ENCODE results near the gene MBD6. TPM values are rescaled to one million over a fixed set of nuclear protein-coding genes. Genes with fewer than 3 reads are reported as not detected.

Gene MBD6
- total RNA-seq, 2 donors from 2014 or later, result 12.5 to 14.4 TPM

GRCh38 chr12:57550641-57551549, 28.3 kb downstream of the MBD6 start:
- Histone ChIP-seq H3K4me1 (peaks cover 0 to 21% of the 10 kb centered on the region in 2 donors), H3K27ac (no peak overlapping the region), H3K27me3 (peaks cover 3 to 17% of the 10 kb centered on the region in 2 donors), H3K9me3 (no peaks in the 10 kb centered on the region), H3K36me3 (no peaks in the 10 kb centered on the region), H3K4me3 (no peak overlapping the region)
- no peak for DNase-seq (ENCODE audit: low spot score)
- no peak for TF ChIP-seq CTCF (IDR thresholded peaks at IDR 0.05)

- Histone ChIP-seq H3K27me3 (peaks cover 3 to 17% of the 10 kb centered on the region in 2 donors), H3K4me1 (peaks cover 0 to 15% of the 10 kb centered on the region in 2 donors), H3K9me3 (no peaks in the 10 kb centered on the region), H3K27ac (no peak overlapping the region), H3K4me3 (no peak overlapping the region), H3K36me3 (no peaks in the 10 kb centered on the region)
- no peak for DNase-seq (ENCODE audit: low spot score)
- TF ChIP-seq CTCF (IDR thresholded peaks at IDR 0.05), result no peak
Observed at GRCh38 chr12:57551637-57552305, 29.1 kb downstream of the MBD6 start.

GRCh38 chr12:57552306-57552651, 29.7 kb downstream of the MBD6 start:
- Histone ChIP-seq H3K9me3 (no peaks in the 10 kb centered on the region), H3K4me1 (peaks cover 0 to 14% of the 10 kb centered on the region in 2 donors), H3K27ac (no peak overlapping the region), H3K4me3 (no peak overlapping the region), H3K36me3 (no peaks in the 10 kb centered on the region), H3K27me3 (peaks cover 3 to 17% of the 10 kb centered on the region in 2 donors)
- no peak for DNase-seq (ENCODE audit: low spot score)
- no peak for TF ChIP-seq CTCF (IDR thresholded peaks at IDR 0.05)

- no peaks in the 10 kb centered on the region for H3K9me3 ChIP-seq
- H3K4me3 ChIP-seq, result no peak overlapping the region
- H3K27me3 ChIP-seq, result peaks cover 3 to 17% of the 10 kb centered on the region in 2 donors
- H3K36me3 ChIP-seq, result no peaks in the 10 kb centered on the region
- peaks cover 0 to 11% of the 10 kb centered on the region in 2 donors for H3K4me1 ChIP-seq
- H3K27ac ChIP-seq, result no peak overlapping the region
- DNase-seq (ENCODE audit: low spot score), result no peak
- no peak for TF ChIP-seq CTCF (IDR thresholded peaks at IDR 0.05)
Observed at GRCh38 chr12:57552835-57553313, 30.2 kb downstream of the MBD6 start.

- Histone ChIP-seq H3K27ac (no peak overlapping the region), H3K4me1 (peaks cover 0 to 11% of the 10 kb centered on the region in 2 donors), H3K9me3 (no peaks in the 10 kb centered on the region), H3K36me3 (no peaks in the 10 kb centered on the region), H3K27me3 (peaks cover 3 to 17% of the 10 kb centered on the region in 2 donors), H3K4me3 (no peak overlapping the region)
- no peak for DNase-seq (ENCODE audit: low spot score)
- no peak for TF ChIP-seq CTCF (IDR thresholded peaks at IDR 0.05)
Observed at GRCh38 chr12:57553343-57554202, 30.9 kb downstream of the MBD6 start.

Measured in right atrium auricular region (tissue), 2 donors.